Heart left ventricle (tissue), 13 donors: Measurements from ENCODE around the gene COG2.

Source experiments
- CTCF ChIP-seq, 12 donors: fragments of 200-600 bp; sonication (generic) in 4 of 12; IDR thresholded peaks; one replicate each; pipeline versions ENCODE4 v1.5.0 to v1.8.0; 2018 to 2022; ENCODE audit warnings: antibody characterized with exemption in 12 of 12, mild to moderate bottlenecking in 5 of 12
- POLR2A ChIP-seq, 2 donors: fragments of 450-650 bp; IDR thresholded peaks; one replicate each; pipeline ENCODE4 v1.6.1; 2017; ENCODE audit warnings: antibody characterized with exemption in 2 of 2, mild to moderate bottlenecking in 2 of 2, moderate library complexity in 2 of 2
- donor health status: ischemic (EF 13 %, LVEDD 7.1; RV severe dilation, severe dysfunction).
- donor health status: DM: no; HTN: yes; CAD: no.
- donor health status: DM: no; HTN: no; CAD: no.
- donor health status: ischemic (EF 25% LVEDD 6.9; RV normal size, moderate dysfunction).
- donor health status: ischemic (EF 25% LVEDD 5.7; RV mildly dilated, moderate dysfunction).
- donor health status: ischemic (EF 35%, LVEDD 5.7; RV mildly dilated, moderate dysfunction).
- donor health status: nonischemic (EF 11% LVEDD 7.7; RV severe dilation, severe dysfunction).
- donor health status: DM: yes; HTN: yes; CAD: no.
- donor health status: PGD.
- donor health status: ischemic (EF 29% LVEDD 5.4; RV normal size, mild dysfunction).
- donor health status: nonischemic (EF 23%, LVEDD 6.1; RV moderate dilation, normal function).

- TF ChIP-seq CTCF (IDR thresholded peaks at IDR 0.05) (no peak), POLR2A (IDR thresholded peaks at IDR 0.05) (no peak)
These were observed 63.9 kb downstream of the COG2 start for GRCh38 chr1:230706020-230706699.
